Globus pallidus (tissue), 1 donor: ENCODE data around the gene FLNA.
"Not testable (repeated sequence)": the region's sequence is repeated elsewhere in the genome, so short reads cannot be mapped to it uniquely, and the experiment has no call there.

Experiments used
- DNase-seq: peaks from one replicate; pipeline ENCODE4 v3.0.0-alpha.2; 2015; ENCODE audit warnings: low spot score

Gene FLNA

DNA sequence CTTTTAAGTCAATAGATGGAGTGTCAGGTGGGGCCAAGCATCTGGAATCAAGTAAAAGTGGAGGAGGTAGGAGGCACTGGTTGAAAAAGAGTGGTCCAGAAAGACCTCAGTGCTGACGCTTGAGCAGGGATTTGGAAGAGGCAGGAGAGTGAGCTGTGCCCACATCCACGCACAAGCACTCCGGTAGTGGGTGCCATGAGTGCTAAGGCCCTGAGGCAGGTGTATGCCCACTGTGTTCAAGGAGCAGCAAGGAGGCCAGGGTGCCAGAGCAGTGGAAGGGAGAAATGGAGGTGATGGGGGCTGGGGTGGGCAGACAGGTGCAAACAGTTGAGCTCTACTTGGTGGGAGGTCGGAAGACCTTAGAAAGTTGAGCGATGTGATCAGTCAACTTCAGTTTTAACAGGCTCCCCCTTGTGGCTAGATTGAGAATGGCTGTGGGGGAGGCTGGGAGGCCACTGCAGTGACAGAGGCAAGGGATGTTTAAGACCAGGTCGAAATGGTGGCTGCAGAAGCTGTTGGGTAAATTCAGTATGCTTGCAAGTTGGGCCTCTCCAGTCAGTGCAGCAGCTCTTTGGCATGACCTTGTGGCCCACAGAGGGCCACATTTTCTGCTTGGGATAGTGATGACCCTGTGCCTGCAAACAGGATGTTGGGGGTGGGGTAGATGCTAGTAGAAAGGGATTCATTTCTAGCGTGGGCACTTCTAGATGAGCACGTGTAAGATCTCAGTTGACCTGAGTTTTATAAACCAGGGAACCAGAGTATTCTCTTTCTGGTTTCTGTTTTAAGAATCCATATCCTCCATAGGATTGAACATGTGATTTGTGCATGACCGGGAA lies 66.1 kb downstream of the FLNA start:
- DNase-seq, result no peak

GRCh38 chrX:154307202-154307601 lies 67.2 kb downstream of the FLNA start:
- DNase-seq, result peak; percentile 36

DNA sequence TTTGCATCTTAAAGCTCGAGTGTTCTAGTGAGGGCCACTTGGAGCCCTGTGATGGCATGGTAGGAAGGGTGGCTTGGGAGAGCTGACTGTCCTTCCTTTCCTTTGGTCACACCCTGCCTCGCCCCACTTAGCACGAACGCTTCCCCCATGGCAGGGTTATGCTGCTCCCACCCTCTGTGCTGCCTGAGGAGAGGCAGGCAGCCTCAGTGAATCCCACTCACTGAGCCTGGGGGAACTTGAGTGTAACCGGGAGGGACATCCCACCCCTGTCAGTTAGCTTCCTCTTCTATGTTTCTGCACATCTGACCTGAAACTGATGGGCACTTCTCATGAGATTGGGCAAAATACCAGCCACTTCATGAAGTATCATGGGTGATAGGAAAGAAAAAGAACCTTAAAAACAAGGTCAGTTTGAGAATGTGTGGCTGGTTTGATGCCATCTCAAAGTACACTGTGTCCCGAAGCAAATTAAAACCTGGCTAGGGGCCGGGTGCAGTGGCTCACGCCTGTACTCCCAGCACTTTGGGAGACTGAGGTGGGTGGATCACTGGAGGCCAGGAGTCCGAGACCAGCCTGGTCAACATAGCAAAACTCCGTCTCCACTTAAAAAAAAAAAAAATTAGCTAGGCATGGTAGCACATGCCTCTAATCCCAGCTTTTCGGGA lies 68.8 kb downstream of the FLNA start:
- no peak for DNase-seq

- no peak for DNase-seq
Measured at GRCh38 chrX:154304846-154305245, 69.6 kb downstream of the FLNA start.

DNA sequence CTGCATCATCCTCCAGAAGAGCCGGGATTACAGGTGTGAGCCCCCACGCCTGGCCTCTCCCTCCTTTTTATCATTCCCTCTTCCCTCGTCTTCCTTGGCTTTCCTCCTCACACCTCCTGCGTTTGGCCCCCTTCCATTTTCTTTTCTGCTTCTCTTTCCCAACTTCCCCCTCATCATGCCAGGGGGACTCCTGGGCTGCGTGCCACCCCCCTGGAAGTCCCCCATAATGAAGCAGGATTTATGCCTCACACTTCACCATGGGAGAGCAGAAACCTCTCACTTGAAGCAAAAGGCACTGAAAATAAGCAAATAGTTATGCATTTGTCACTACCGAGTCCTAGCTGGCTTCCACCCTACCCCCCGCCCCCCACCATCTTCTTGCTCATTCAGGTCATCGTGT lies 71.0 kb downstream of the FLNA start:
- DNase-seq, result no peak

GRCh38 chrX:154302998-154303397 lies 71.4 kb downstream of the FLNA start:
- DNase-seq, result not testable (repeated sequence)

GRCh38 chrX:154300816-154301215 lies 73.6 kb downstream of the FLNA start:
- DNase-seq, result no peak
